Measurements from ENCODE around the gene MYRFL.
"Not testable (repeated sequence)": the region's sequence is repeated elsewhere in the genome, so short reads cannot be mapped to it uniquely, and the experiment has no call there.

Gene MYRFL

GRCh38 chr12:69824966-69825560 lies at the start of gene MYRFL:
MYRFL (plus strand) TSS chr12:69825227; CDS start chr12:69825518, 291 bp downstream.
- H3K4me3 ChIP-seq (ENCODE audit: low read length): no peak within 1 kb of the TSS
- H3K27ac ChIP-seq (ENCODE audit: low read depth, low read length): no peak within 1 kb of the TSS
- no peaks in the 10 kb centered on the region for H3K36me3 ChIP-seq (ENCODE audit: control insufficient read depth, insufficient read depth, low read length)
- H3K27me3 ChIP-seq (ENCODE audit: control insufficient read depth, insufficient read depth, low read length): no peaks in the 10 kb centered on the region
- H3K9ac ChIP-seq (ENCODE audit: low read length): no peak within 1 kb of the TSS
- peaks cover 2% of the 10 kb centered on the region for H3K4me1 ChIP-seq (ENCODE audit: control insufficient read depth, insufficient read depth, low read length)

GRCh38 chr12:69779928-69780327 lies 45.1 kb upstream of the MYRFL start:
- Histone ChIP-seq H3K4me1 (ENCODE audit: control insufficient read depth, insufficient read depth, low read length) (no peaks in the 10 kb centered on the region), H3K27ac (ENCODE audit: low read depth, low read length) (no peak overlapping the region), H3K9ac (ENCODE audit: low read length) (no peak overlapping the region), H3K27me3 (ENCODE audit: control insufficient read depth, insufficient read depth, low read length) (no peaks in the 10 kb centered on the region), H3K4me3 (ENCODE audit: low read length) (no peak overlapping the region), H3K36me3 (ENCODE audit: control insufficient read depth, insufficient read depth, low read length) (no peaks in the 10 kb centered on the region)

- no peak overlapping the region for H3K9ac ChIP-seq (ENCODE audit: low read length)
- no peak overlapping the region for H3K27ac ChIP-seq (ENCODE audit: low read depth, low read length)
- no peaks in the 10 kb centered on the region for H3K4me1 ChIP-seq (ENCODE audit: control insufficient read depth, insufficient read depth, low read length)
- no peak overlapping the region for H3K4me3 ChIP-seq (ENCODE audit: low read length)
- H3K27me3 ChIP-seq (ENCODE audit: control insufficient read depth, insufficient read depth, low read length): no peaks in the 10 kb centered on the region
- peaks cover 4% of the 10 kb centered on the region for H3K36me3 ChIP-seq (ENCODE audit: control insufficient read depth, insufficient read depth, low read length)
Measured at GRCh38 chr12:69783365-69783764, 41.7 kb upstream of the MYRFL start.

GRCh38 chr12:69789351-69789750 lies 35.7 kb upstream of the MYRFL start:
- Histone ChIP-seq H3K36me3 (ENCODE audit: control insufficient read depth, insufficient read depth, low read length) (peaks cover 4% of the 10 kb centered on the region), H3K27ac (ENCODE audit: low read depth, low read length) (no peak overlapping the region), H3K9ac (ENCODE audit: low read length) (no peak overlapping the region), H3K27me3 (ENCODE audit: control insufficient read depth, insufficient read depth, low read length) (no peaks in the 10 kb centered on the region), H3K4me3 (ENCODE audit: low read length) (no peak overlapping the region), H3K4me1 (ENCODE audit: control insufficient read depth, insufficient read depth, low read length) (no peaks in the 10 kb centered on the region)

GRCh38 chr12:69792533-69792932 lies 32.5 kb upstream of the MYRFL start:
- H3K9ac ChIP-seq (ENCODE audit: low read length): no peak overlapping the region
- no peak overlapping the region for H3K4me3 ChIP-seq (ENCODE audit: low read length)
- no peaks in the 10 kb centered on the region for H3K36me3 ChIP-seq (ENCODE audit: control insufficient read depth, insufficient read depth, low read length)
- no peaks in the 10 kb centered on the region for H3K27me3 ChIP-seq (ENCODE audit: control insufficient read depth, insufficient read depth, low read length)
- no peaks in the 10 kb centered on the region for H3K4me1 ChIP-seq (ENCODE audit: control insufficient read depth, insufficient read depth, low read length)
- no peak overlapping the region for H3K27ac ChIP-seq (ENCODE audit: low read depth, low read length)

- not testable (repeated sequence) for H3K27me3 ChIP-seq (ENCODE audit: control insufficient read depth, insufficient read depth, low read length); H3K36me3 ChIP-seq (ENCODE audit: control insufficient read depth, insufficient read depth, low read length); H3K9ac ChIP-seq (ENCODE audit: low read length); H3K4me3 ChIP-seq (ENCODE audit: low read length); H3K27ac ChIP-seq (ENCODE audit: low read depth, low read length); H3K4me1 ChIP-seq (ENCODE audit: control insufficient read depth, insufficient read depth, low read length)
Measured at GRCh38 chr12:69807101-69807897, 17.7 kb upstream of the MYRFL start.

GRCh38 chr12:69810870-69811498 lies 14.0 kb upstream of the MYRFL start:
- no peak overlapping the region for H3K4me3 ChIP-seq (ENCODE audit: low read length)
- H3K27ac ChIP-seq (ENCODE audit: low read depth, low read length): no peak overlapping the region
- H3K9ac ChIP-seq (ENCODE audit: low read length): no peak overlapping the region
- no peaks in the 10 kb centered on the region for H3K27me3 ChIP-seq (ENCODE audit: control insufficient read depth, insufficient read depth, low read length)
- no peaks in the 10 kb centered on the region for H3K36me3 ChIP-seq (ENCODE audit: control insufficient read depth, insufficient read depth, low read length)
- no peaks in the 10 kb centered on the region for H3K4me1 ChIP-seq (ENCODE audit: control insufficient read depth, insufficient read depth, low read length)

GRCh38 chr12:69816082-69816481 lies 8.9 kb upstream of the MYRFL start:
- Histone ChIP-seq H3K27ac (ENCODE audit: low read depth, low read length) (no peak overlapping the region), H3K36me3 (ENCODE audit: control insufficient read depth, insufficient read depth, low read length) (no peaks in the 10 kb centered on the region), H3K27me3 (ENCODE audit: control insufficient read depth, insufficient read depth, low read length) (no peaks in the 10 kb centered on the region), H3K4me1 (ENCODE audit: control insufficient read depth, insufficient read depth, low read length) (no peaks in the 10 kb centered on the region), H3K4me3 (ENCODE audit: low read length) (no peak overlapping the region), H3K9ac (ENCODE audit: low read length) (no peak overlapping the region)

GRCh38 chr12:69821032-69821455 lies 4.0 kb upstream of the MYRFL start:
- H3K36me3 ChIP-seq (ENCODE audit: control insufficient read depth, insufficient read depth, low read length): no peaks in the 10 kb centered on the region
- H3K27ac ChIP-seq (ENCODE audit: low read depth, low read length): no peak overlapping the region
- H3K4me3 ChIP-seq (ENCODE audit: low read length): no peak overlapping the region
- no peak overlapping the region for H3K9ac ChIP-seq (ENCODE audit: low read length)
- H3K27me3 ChIP-seq (ENCODE audit: control insufficient read depth, insufficient read depth, low read length): no peaks in the 10 kb centered on the region
- peaks cover 2% of the 10 kb centered on the region for H3K4me1 ChIP-seq (ENCODE audit: control insufficient read depth, insufficient read depth, low read length)

GRCh38 chr12:69821456-69822159 lies 3.4 kb upstream of the MYRFL start:
- no peak overlapping the region for H3K27ac ChIP-seq (ENCODE audit: low read depth, low read length)
- no peak overlapping the region for H3K4me3 ChIP-seq (ENCODE audit: low read length)
- no peak overlapping the region for H3K9ac ChIP-seq (ENCODE audit: low read length)
- H3K4me1 ChIP-seq (ENCODE audit: control insufficient read depth, insufficient read depth, low read length): peaks cover 2% of the 10 kb centered on the region
- H3K36me3 ChIP-seq (ENCODE audit: control insufficient read depth, insufficient read depth, low read length): no peaks in the 10 kb centered on the region
- H3K27me3 ChIP-seq (ENCODE audit: control insufficient read depth, insufficient read depth, low read length): no peaks in the 10 kb centered on the region

GRCh38 chr12:69822201-69822860 lies 2.7 kb upstream of the MYRFL start:
- H3K27me3 ChIP-seq (ENCODE audit: control insufficient read depth, insufficient read depth, low read length): no peaks in the 10 kb centered on the region

GRCh38 chr12:69824028-69824427 lies 999 bp upstream of the MYRFL start:
- H3K4me1 ChIP-seq (ENCODE audit: control insufficient read depth, insufficient read depth, low read length): peaks cover 2% of the 10 kb centered on the region
- no peak overlapping the region for H3K9ac ChIP-seq (ENCODE audit: low read length)
- no peak overlapping the region for H3K27ac ChIP-seq (ENCODE audit: low read depth, low read length)
- H3K27me3 ChIP-seq (ENCODE audit: control insufficient read depth, insufficient read depth, low read length): no peaks in the 10 kb centered on the region
- H3K4me3 ChIP-seq (ENCODE audit: low read length): no peak overlapping the region
- H3K36me3 ChIP-seq (ENCODE audit: control insufficient read depth, insufficient read depth, low read length): no peaks in the 10 kb centered on the region

More at GRCh38 chr12:69822201-69822860, 2.7 kb upstream of the MYRFL start:
- Histone ChIP-seq H3K27ac (ENCODE audit: low read depth, low read length) (no peak overlapping the region), H3K4me3 (ENCODE audit: low read length) (no peak overlapping the region), H3K36me3 (ENCODE audit: control insufficient read depth, insufficient read depth, low read length) (no peaks in the 10 kb centered on the region), H3K4me1 (ENCODE audit: control insufficient read depth, insufficient read depth, low read length) (peaks cover 2% of the 10 kb centered on the region), H3K9ac (ENCODE audit: low read length) (no peak overlapping the region)
